B cell (primary cell): ENCODE results near the gene IFNA10. TPM values are rescaled to one million over a fixed set of nuclear protein-coding genes. Genes with fewer than 3 reads are reported as not detected.
"Not testable (repeated sequence)": the region's sequence is repeated elsewhere in the genome, so short reads cannot be mapped to it uniquely, and the experiment has no call there.

ENCODE experiments used
- ATAC-seq: fragments of 200-7000 bp; cut with Tn5 transposase; one replicate; pipeline ENCODE4 v1.10.0; 2021; ENCODE audit warnings: low read depth, mild to moderate bottlenecking, moderate number of reproducible peaks, moderate library complexity
- CTCF ChIA-PET: fragments of 350-600 bp; sonication (Branson Sonifier 250); formaldehyde crosslinking; loops from one replicate; lab custom pipeline; 2021; ENCODE audit warnings: antibody characterized with exemption, inconsistent platforms; lab: Charles Lee
- POLR2A ChIA-PET: fragments of 350-600 bp; sonication (Branson Sonifier 250); formaldehyde crosslinking; loops from one replicate; lab custom pipeline; 2021; ENCODE audit warnings: antibody characterized with exemption; lab: Charles Lee
- DNase-seq: peaks from one replicate; pipeline ENCODE4 v3.0.0; 2013
- H2AFZ ChIP-seq: 2 replicates; pipeline ENCODE4 v1.6.1; 2012; ENCODE audit warnings: mild to moderate bottlenecking, low read depth, low read length; ENCODE audit not compliant: insufficient read depth, poor library complexity, severe bottlenecking
- H3K27ac ChIP-seq, 2 donors: 1 replicate in 1 of 2; 2 replicates in 1 of 2; pipeline ENCODE4 v1.5.1; 2012 to 2013; ENCODE audit warnings: low read length in 2 of 2, mild to moderate bottlenecking in 2 of 2, moderate library complexity in 1 of 2
- H3K27me3 ChIP-seq, 4 experiments: fragments of 200-600 bp in 1 of 4; sonication (generic) in 1 of 4; replicated peaks in 1 of 4; 1 replicate in 2 of 4; 2 replicates in 2 of 4; pipeline versions ENCODE4 v1.6.1 to v1.7.0; 2013 to 2016; ENCODE audit warnings: low read length in 3 of 4, mild to moderate bottlenecking in 2 of 4, mixed read lengths in 1 of 4, moderate library complexity in 1 of 4; ENCODE audit not compliant: insufficient read depth in 4 of 4, control insufficient read depth in 3 of 4; ENCODE audit errors: control extremely low read depth in 1 of 4
- H3K36me3 ChIP-seq, 2 experiments: replicated peaks in 1 of 2; 1 replicate in 1 of 2; 2 replicates in 1 of 2; pipeline versions ENCODE4 v1.6.1 to v1.7.1; 2013; ENCODE audit warnings: low read length in 1 of 2; ENCODE audit not compliant: insufficient read depth in 2 of 2, control insufficient read depth in 1 of 2; ENCODE audit errors: control extremely low read depth in 1 of 2, extremely low read depth in 1 of 2
- H3K4me1 ChIP-seq, 2 donors: fragments of 200-600 bp in 1 of 2; sonication (generic) in 1 of 2; 1 replicate in 1 of 2; 2 replicates in 1 of 2; pipeline versions ENCODE4 v1.5.1 to v1.6.1; 2013 to 2017; ENCODE audit warnings: low read length in 2 of 2; ENCODE audit not compliant: control insufficient read depth in 2 of 2, insufficient read depth in 2 of 2
- H3K4me2 ChIP-seq: replicated peaks from 2 replicates; pipeline ENCODE3; 2012; ENCODE audit warnings: mild to moderate bottlenecking, low read depth, low read length; ENCODE audit not compliant: poor library complexity, severe bottlenecking
- H3K4me3 ChIP-seq, 5 experiments: fragments of 200-600 bp in 1 of 5; sonication (generic) in 1 of 5; 1 replicate in 3 of 5; 2 replicates in 2 of 5; pipeline versions ENCODE4 v1.5.1 to v1.7.0; 2011 to 2016; ENCODE audit warnings: low read length in 4 of 5, mild to moderate bottlenecking in 4 of 5, low read depth in 2 of 5, control low read depth in 1 of 5, moderate library complexity in 1 of 5; ENCODE audit not compliant: insufficient read depth in 1 of 5; ENCODE audit errors: control extremely low read depth in 1 of 5, extremely low read depth in 1 of 5
- H3K79me2 ChIP-seq: fragments of 200-600 bp; sonication (generic); one replicate; pipeline ENCODE4 v1.6.0; 2016; ENCODE audit warnings: low read length; ENCODE audit not compliant: control insufficient read depth, insufficient read depth
- H3K9ac ChIP-seq: fragments of 200-600 bp; sonication (generic); 2 replicates; pipeline ENCODE4 v1.6.1; 2017; ENCODE audit warnings: mild to moderate bottlenecking, low read length, moderate library complexity
- H3K9me3 ChIP-seq, 3 donors: one replicate each; pipeline versions ENCODE4 v1.6.1 to v1.7.1; 2013; ENCODE audit warnings: low read length in 2 of 3; ENCODE audit not compliant: control insufficient read depth in 2 of 3, insufficient read depth in 1 of 3; ENCODE audit errors: control extremely low read depth in 1 of 3
- H4K20me1 ChIP-seq: 2 replicates; pipeline ENCODE4 v1.6.0; 2012; ENCODE audit warnings: mild to moderate bottlenecking, low read length; ENCODE audit not compliant: insufficient read depth, control insufficient read depth, poor library complexity, severe bottlenecking
- H3K27ac Mint-ChIP-seq: one replicate; pipeline ENCODE4 v1.8.0; 2021; ENCODE audit warnings: mixed read lengths
- H3K27me3 Mint-ChIP-seq: one replicate; pipeline ENCODE4 v1.8.0; 2021; ENCODE audit warnings: mixed read lengths
- H3K4me1 Mint-ChIP-seq: one replicate; pipeline ENCODE4 v1.8.0; 2021; ENCODE audit warnings: mixed read lengths
- H3K4me3 Mint-ChIP-seq: one replicate; pipeline ENCODE4 v1.8.0; 2021; ENCODE audit warnings: mixed read lengths
- H3K9me3 Mint-ChIP-seq: one replicate; pipeline ENCODE4 v1.8.0; 2022; ENCODE audit warnings: mixed read lengths; ENCODE audit not compliant: insufficient read depth
- EZH2 ChIP-seq: IDR thresholded peaks from 2 replicates; pipeline ENCODE4 v1.6.1; 2012; ENCODE audit warnings: borderline replicate concordance, low read depth, mild to moderate bottlenecking, moderate library complexity, low read length; ENCODE audit not compliant: insufficient read depth, poor library complexity, severe bottlenecking
- WGBS: methylation state at CpG from one replicate; pipeline ENCODE4 v1.1.5; 2013; ENCODE audit warnings: missing lambda C conversion rate; ENCODE audit not compliant: insufficient coverage; 5-methylcytosine and 5-hydroxymethylcytosine counted together
- intact Hi-C: fragments of 100-400 bp; cut with micrococcal nuclease; formaldehyde crosslinking; loops from one replicate; pipeline ENCODE4 v1.10.0; 2022
- polyA plus RNA-seq: library from polyadenylated mRNA; depleted of rRNA; stranded (reverse); fragments of >200 nt; gene quantifications from 2 replicates; pipeline ENCODE4 v1.2.3, GENCODE V29; 2012
- total RNA-seq, 2 donors: library from RNA; stranded (reverse); fragments of 120-200 nt in 1 of 2; gene quantifications; 1 replicate in 1 of 2; 2 replicates in 1 of 2; pipeline versions ENCODE4 v1.2.3 to v1.2.4, GENCODE V29; 2013 to 2022
- TF ChIP-seq, protein P1 (sequence below): fragments of 200-600 bp; IDR thresholded peaks from one replicate; pipeline ENCODE4 v1.8.0; 2022; ENCODE audit warnings: antibody characterized with exemption, mild to moderate bottlenecking

The IFNA10 gene
- total and polyA plus RNA-seq, 2 donors (not counting 1 experiment from before 2014, with no cell fraction given), result not detected

DNA sequence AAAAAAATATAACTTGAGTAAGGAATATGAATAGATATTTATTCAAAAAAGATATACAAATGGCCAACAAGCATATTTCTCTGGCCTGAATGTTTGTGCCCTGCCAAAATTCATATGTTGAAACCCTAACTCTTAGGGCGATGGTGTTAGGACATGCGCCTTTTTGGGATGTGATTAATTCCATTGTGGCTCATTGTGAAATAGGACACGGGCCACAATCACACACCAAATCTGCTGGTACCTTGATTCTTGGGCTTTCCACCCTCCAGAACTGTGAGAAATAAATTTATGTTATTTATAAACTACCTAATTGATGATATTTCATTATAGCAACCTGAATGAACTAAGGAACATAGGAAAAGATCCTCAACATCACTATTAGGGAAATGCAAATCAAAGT, 34.8 kb downstream of the IFNA10 start:
- H3K36me3 ChIP-seq, result no peaks in the 10 kb centered on the region
- TF ChIP-seq EZH2, result no peak
- TF ChIP-seq, protein P1, sequence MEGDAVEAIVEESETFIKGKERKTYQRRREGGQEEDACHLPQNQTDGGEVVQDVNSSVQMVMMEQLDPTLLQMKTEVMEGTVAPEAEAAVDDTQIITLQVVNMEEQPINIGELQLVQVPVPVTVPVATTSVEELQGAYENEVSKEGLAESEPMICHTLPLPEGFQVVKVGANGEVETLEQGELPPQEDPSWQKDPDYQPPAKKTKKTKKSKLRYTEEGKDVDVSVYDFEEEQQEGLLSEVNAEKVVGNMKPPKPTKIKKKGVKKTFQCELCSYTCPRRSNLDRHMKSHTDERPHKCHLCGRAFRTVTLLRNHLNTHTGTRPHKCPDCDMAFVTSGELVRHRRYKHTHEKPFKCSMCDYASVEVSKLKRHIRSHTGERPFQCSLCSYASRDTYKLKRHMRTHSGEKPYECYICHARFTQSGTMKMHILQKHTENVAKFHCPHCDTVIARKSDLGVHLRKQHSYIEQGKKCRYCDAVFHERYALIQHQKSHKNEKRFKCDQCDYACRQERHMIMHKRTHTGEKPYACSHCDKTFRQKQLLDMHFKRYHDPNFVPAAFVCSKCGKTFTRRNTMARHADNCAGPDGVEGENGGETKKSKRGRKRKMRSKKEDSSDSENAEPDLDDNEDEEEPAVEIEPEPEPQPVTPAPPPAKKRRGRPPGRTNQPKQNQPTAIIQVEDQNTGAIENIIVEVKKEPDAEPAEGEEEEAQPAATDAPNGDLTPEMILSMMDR, result no peak
- no peaks in the 10 kb centered on the region for H4K20me1 ChIP-seq
- H3K27me3 ChIP-seq, result no peaks in the 10 kb centered on the region
- no peaks in the 10 kb centered on the region for H3K4me1 ChIP-seq
- Mint-ChIP-seq H3K4me3 (no peak overlapping the region), H3K27ac (no peak overlapping the region), H3K27me3 (peaks cover 12% of the 10 kb centered on the region), H3K9me3 (no peaks in the 10 kb centered on the region), H3K4me1 (no peaks in the 10 kb centered on the region)
- no peak overlapping the region for H2AFZ ChIP-seq
- ChIA-PET POLR2A (no interaction called here), CTCF (no interaction called here)
- DNase-seq (no peak), ATAC-seq (no peak)
- WGBS, result no CpG with 5 or more reads among the region's 3 CpGs
- no peak overlapping the region for H3K4me2 ChIP-seq
- H3K79me2 ChIP-seq, result no peaks in the 10 kb centered on the region
- H3K27ac ChIP-seq, result no peak overlapping the region
- no peak overlapping the region for H3K9ac ChIP-seq
- intact Hi-C loops, result no loop called here
- no peaks in the 10 kb centered on the region for H3K9me3 ChIP-seq
- no peak overlapping the region for H3K4me3 ChIP-seq

DNA sequence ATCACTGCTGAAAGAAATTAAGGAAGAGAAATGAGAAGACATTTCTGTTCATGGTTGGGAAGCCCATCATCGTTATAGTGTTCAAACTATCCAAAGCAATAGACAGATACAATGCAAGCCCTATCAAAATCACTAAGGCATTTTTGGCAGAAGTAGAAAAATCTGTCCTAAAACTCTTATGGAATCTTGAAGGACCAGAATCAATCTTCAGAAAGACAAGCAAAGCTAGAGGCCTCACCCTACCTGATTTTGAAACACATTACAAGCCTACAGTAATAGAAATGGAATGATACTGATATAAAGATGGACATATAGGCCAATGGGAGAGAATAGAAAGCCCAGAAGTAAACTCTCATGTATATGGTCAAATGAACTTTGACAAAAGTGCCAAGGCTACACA, 35.6 kb downstream of the IFNA10 start:
- no peaks in the 10 kb centered on the region for H3K9me3 Mint-ChIP-seq
- H3K36me3 ChIP-seq, result no peaks in the 10 kb centered on the region
- peaks cover 9% of the 10 kb centered on the region for H3K27me3 Mint-ChIP-seq

DNA sequence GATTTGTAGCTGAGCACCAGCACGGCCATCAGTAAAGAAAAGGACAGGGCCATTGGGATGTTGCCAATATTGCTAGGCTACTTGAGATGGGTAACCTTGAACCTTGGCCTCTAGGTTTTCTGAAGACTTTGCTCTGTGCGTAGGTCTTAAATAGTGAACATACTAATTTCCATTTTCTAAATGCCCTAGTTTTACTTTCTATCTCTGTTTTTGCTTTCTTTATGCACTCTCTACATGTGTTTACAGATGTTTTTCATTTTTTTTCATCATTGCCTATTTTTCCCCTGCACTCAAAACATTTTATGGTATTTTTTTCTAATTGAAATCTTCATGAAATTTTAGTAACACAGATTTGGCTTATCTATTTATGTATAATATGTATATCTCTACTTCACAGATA, 40.4 kb downstream of the IFNA10 start, which contains the start of gene IFNA21:
Gene IFNA21, minus strand, starts transcription at position 101 of the 400 bp plus-strand sequence. Its CDS starts 48 bp downstream, at position 53.
- H3K4me1 Mint-ChIP-seq, H3K9me3 ChIP-seq, H3K36me3 ChIP-seq, H3K27ac Mint-ChIP-seq, H3K4me3 Mint-ChIP-seq, H3K27ac ChIP-seq, H3K4me2 ChIP-seq, H2AFZ ChIP-seq, DNase-seq, H3K27me3 ChIP-seq, intact Hi-C loops, H4K20me1 ChIP-seq, H3K79me2 ChIP-seq, H3K9me3 Mint-ChIP-seq, H3K4me1 ChIP-seq, H3K4me3 ChIP-seq, POLR2A ChIA-PET, H3K9ac ChIP-seq, ATAC-seq: not testable (repeated sequence)
- CTCF ChIA-PET, result interaction anchor here (0.6 kb wide), 1 partner anchor 743 kb away, joined by 3 read pairs; no protein-coding TSS in a partner anchor
- H3K27me3 Mint-ChIP-seq, result peaks cover 13% of the 10 kb centered on the region
- WGBS, result 80% methylated on average over 1 of the region's 2 CpGs

More for the DNA sequence above, 35.6 kb downstream of the IFNA10 start:
- Histone ChIP-seq H3K4me2 (no peak overlapping the region), H4K20me1 (no peaks in the 10 kb centered on the region), H3K9ac (no peak overlapping the region), H3K79me2 (no peaks in the 10 kb centered on the region), H3K4me1 (no peaks in the 10 kb centered on the region), H3K4me3 (no peak overlapping the region), H2AFZ (no peak overlapping the region), H3K27ac (no peak overlapping the region), H3K27me3 (no peaks in the 10 kb centered on the region), H3K9me3 (no peaks in the 10 kb centered on the region)
- DNase-seq (no peak), ATAC-seq (no peak)
- Mint-ChIP-seq H3K4me3 (no peak overlapping the region), H3K4me1 (no peaks in the 10 kb centered on the region), H3K27ac (no peak overlapping the region)
- TF ChIP-seq EZH2, result no peak
- TF ChIP-seq, protein P1, result no peak
- CTCF ChIA-PET, result no interaction called here
- intact Hi-C loops, result no loop called here
- WGBS, result no CpG with 5 or more reads among the region's 1 CpG
- POLR2A ChIA-PET, result no interaction called here
